K562 (cell line): Measurements from ENCODE around the gene SLC1A2. TPM values are rescaled to one million over a fixed set of nuclear protein-coding genes. Genes with fewer than 3 reads are reported as not detected.

ENCODE experiments used
- ATAC-seq: fragments of 200-7000 bp; cut with Tn5 transposase; 3 replicates; pipeline ENCODE4 v1.9.1; 2020; ENCODE audit warnings: moderate library complexity
- BruUV-seq: library from RNA; stranded (reverse); fragments of 400-500 nt; replicated peaks from 2 replicates; lab custom pipeline; 2021; lab: Mats Ljungman, UMichigan
- CTCF ChIA-PET: fragments of 300-600 bp; formaldehyde crosslinking; extraction: SDS; loops from one replicate; lab custom pipeline; 2021; ENCODE audit warnings: low intra/inter-chr PET ratio; lab: Yijun Ruan, JAX
- POLR2A ChIA-PET: fragments of 300-600, 350-650 bp; sonication (Branson Sonifier 250); formaldehyde crosslinking; extraction: SDS; loops from one replicate; lab custom pipeline; 2021; ENCODE audit warnings: antibody characterized with exemption, inconsistent platforms; lab: Yijun Ruan, JAX
- DNase-seq, 4 experiments: peaks; one replicate each; pipeline versions ENCODE4 v3.0.0 to v3.0.0-alpha.2; 2011 to 2018; ENCODE audit warnings: low spot score in 3 of 4, mixed read lengths in 3 of 4; ENCODE audit errors: extremely low read depth in 1 of 4
- FAIRE-seq: peaks from 2 replicates; lab custom pipeline; 2011; peaks lifted over from hg19 to GRCh38; lab: Jason Lieb, UNC
- H2AFZ ChIP-seq: 2 replicates; pipeline ENCODE4 v1.6.0; 2011; ENCODE audit warnings: low read depth, low read length, control low read depth, inconsistent platforms
- H3K27ac ChIP-seq: fragments of 200-600 bp; 3 replicates; pipeline ENCODE4 v1.8.0; 2011; ENCODE audit warnings: low read depth, mild to moderate bottlenecking, control low read depth, inconsistent platforms, low read length, moderate library complexity, mixed read lengths; ENCODE audit errors: extremely low read depth
- H3K27me3 ChIP-seq, 2 experiments: fragments of 300-600 bp in 1 of 2; 2 replicates in 1 of 2; 3 replicates in 1 of 2; pipeline versions ENCODE4 v1.6.0 to v1.8.0; 2011; ENCODE audit warnings: inconsistent platforms in 2 of 2, low read length in 2 of 2, mild to moderate bottlenecking in 1 of 2, mixed read lengths in 1 of 2, moderate library complexity in 1 of 2; ENCODE audit not compliant: control insufficient read depth in 2 of 2, insufficient read depth in 2 of 2
- H3K36me3 ChIP-seq: fragments of 300-600 bp; 3 replicates; pipeline ENCODE4 v1.8.0; 2011; ENCODE audit warnings: mild to moderate bottlenecking, low read length, inconsistent platforms; ENCODE audit not compliant: control insufficient read depth, insufficient read depth
- H3K4me1 ChIP-seq, 2 experiments: fragments of 200-600 bp in 1 of 2; replicated peaks in 1 of 2; 2 replicates in 1 of 2; 3 replicates in 1 of 2; pipeline versions ENCODE4 v1.5.1 to v1.8.0; 2011; ENCODE audit warnings: inconsistent platforms in 2 of 2, low read length in 2 of 2, mild to moderate bottlenecking in 1 of 2, mixed read lengths in 1 of 2, moderate library complexity in 1 of 2; ENCODE audit not compliant: control insufficient read depth in 2 of 2, insufficient read depth in 2 of 2
- H3K4me2 ChIP-seq: 2 replicates; pipeline ENCODE4 v1.6.1; 2011; ENCODE audit warnings: low read length, control low read depth, inconsistent platforms, mixed read lengths; ENCODE audit not compliant: insufficient read depth
- H3K4me3 ChIP-seq: fragments of 200-600 bp; sonication (generic), shearing (Covaris generic); 2 replicates; pipeline ENCODE4 v1.5.1; 2016; ENCODE audit warnings: control low read depth, inconsistent platforms
- H3K79me2 ChIP-seq: fragments of 200-600 bp; 3 replicates; pipeline ENCODE4 v1.8.0; 2011; ENCODE audit warnings: low read length, inconsistent platforms; ENCODE audit not compliant: control insufficient read depth, insufficient read depth
- H3K9ac ChIP-seq, 2 experiments: 2 replicates each; pipeline versions ENCODE4 v1.6.0 to v1.6.1; 2011; ENCODE audit warnings: low read depth in 2 of 2, low read length in 2 of 2, control low read depth in 1 of 2, inconsistent platforms in 1 of 2, mild to moderate bottlenecking in 1 of 2, mixed read lengths in 1 of 2; ENCODE audit not compliant: insufficient read depth in 1 of 2
- H3K9me1 ChIP-seq: one replicate; pipeline ENCODE4 v1.6.0; 2011; ENCODE audit warnings: inconsistent platforms, mild to moderate bottlenecking, low read length, moderate library complexity; ENCODE audit not compliant: control insufficient read depth, insufficient read depth
- H3K9me3 ChIP-seq: replicated peaks from 2 replicates; pipeline ENCODE4 v1.5.1; 2011; ENCODE audit warnings: low read depth, low read length, inconsistent platforms; ENCODE audit not compliant: control insufficient read depth, insufficient read depth
- H4K20me1 ChIP-seq: replicated peaks from 2 replicates; pipeline ENCODE4 v1.6.1; 2011; ENCODE audit warnings: low read length, inconsistent platforms, mixed read lengths; ENCODE audit not compliant: control insufficient read depth, insufficient read depth
- BACH1 ChIP-seq: fragments of 200-800 bp; sonication (Bioruptor generic); IDR thresholded peaks from 2 replicates; pipeline ENCODE4 v1.6.1; 2016; ENCODE audit warnings: missing genetic modification characterization, missing compliant biosample characterization
- CREBBP ChIP-seq: IDR thresholded peaks from one replicate; pipeline ENCODE4 v1.6.1; 2012; ENCODE audit warnings: low read depth, mild to moderate bottlenecking, control low read depth, inconsistent platforms, low read length
- DDX20 ChIP-seq: fragments of 450-650 bp; IDR thresholded peaks from 2 replicates; pipeline ENCODE4 v1.6.1; 2016; ENCODE audit warnings: missing genetic modification characterization, low read depth, mild to moderate bottlenecking, missing compliant biosample characterization, moderate library complexity
- E2F3 ChIP-seq: fragments of 250-450 bp; sonication (Bioruptor Pico); IDR thresholded peaks from 2 replicates; pipeline ENCODE4 v1.4.0; 2020; ENCODE audit warnings: mild to moderate bottlenecking
- E2F6 ChIP-seq, 2 experiments: IDR thresholded peaks; 2 replicates each; pipeline ENCODE4 v1.6.1; 2011; ENCODE audit warnings: borderline replicate concordance in 1 of 2, control low read depth in 1 of 2, low read depth in 1 of 2, low read length in 1 of 2, mild to moderate bottlenecking in 1 of 2, mixed read lengths in 1 of 2, moderate library complexity in 1 of 2; ENCODE audit not compliant: insufficient read depth in 1 of 2, insufficient read length in 1 of 2, poor library complexity in 1 of 2, severe bottlenecking in 1 of 2; ENCODE audit errors: extremely low read depth in 1 of 2
- GTF2F1 ChIP-seq: IDR thresholded peaks from 2 replicates; pipeline ENCODE4 v1.6.1; 2011; ENCODE audit warnings: low read depth, low read length, improper control_type of control experiment
- HDAC6 ChIP-seq: IDR thresholded peaks from 2 replicates; pipeline ENCODE4 v1.6.1; 2012; ENCODE audit warnings: low read depth, mild to moderate bottlenecking, control low read depth, inconsistent platforms, low read length, moderate library complexity
- HNRNPK ChIP-seq: fragments of 200-400 bp; formaldehyde crosslinking; IDR thresholded peaks from one replicate; pipeline ENCODE4 v1.6.1; 2018; ENCODE audit warnings: mild to moderate bottlenecking, low read depth, low read length; ENCODE audit not compliant: poor library complexity, severe bottlenecking
- PHB ChIP-seq: fragments of 250-450 bp; sonication (Bioruptor Pico); IDR thresholded peaks from 2 replicates; pipeline ENCODE4 v1.5.0; 2021
- PML ChIP-seq: IDR thresholded peaks from 2 replicates; pipeline ENCODE4 v1.6.1; 2012; ENCODE audit warnings: low read length, inconsistent platforms
- RBM34 ChIP-seq: fragments of 200-400 bp; formaldehyde crosslinking; IDR thresholded peaks from 2 replicates; pipeline ENCODE4 v1.6.1; 2018; ENCODE audit warnings: low read length, borderline replicate concordance; ENCODE audit not compliant: insufficient read depth
- SMAD4 ChIP-seq: fragments of 250-450 bp; sonication (Bioruptor Pico); conservative IDR thresholded peaks from 2 replicates; pipeline ENCODE4 v1.8.0; 2021; ENCODE audit warnings: inconsistent platforms, mild to moderate bottlenecking, moderate library complexity
- SNRNP70 ChIP-seq: fragments of 200-400 bp; formaldehyde crosslinking; optimal IDR thresholded peaks from 2 replicates; pipeline ENCODE3; 2017; ENCODE audit warnings: low read depth, low read length
- SP1 ChIP-seq: sonication (generic); formaldehyde crosslinking; IDR thresholded peaks from 2 replicates; pipeline ENCODE4 v1.8.1; 2022; ENCODE audit warnings: mild to moderate bottlenecking, missing genetic modification reagents
- ZBTB33 ChIP-seq: sonication (generic); formaldehyde crosslinking; IDR thresholded peaks from 2 replicates; pipeline ENCODE4 v1.8.1; 2023; ENCODE audit warnings: mild to moderate bottlenecking, missing genetic modification reagents
- ZBTB43 ChIP-seq: sonication (generic); formaldehyde crosslinking; IDR thresholded peaks from 2 replicates; pipeline ENCODE4 v1.8.0; 2023; ENCODE audit warnings: mild to moderate bottlenecking, missing genetic modification reagents
- ZNF23 ChIP-seq: fragments of 250-450 bp; sonication (Bioruptor Pico); IDR thresholded peaks from 2 replicates; pipeline ENCODE4 v1.4.0; 2020; ENCODE audit warnings: mild to moderate bottlenecking
- ZNF253 ChIP-seq: fragments of 250-450 bp; sonication (Bioruptor Pico); conservative IDR thresholded peaks from 2 replicates; pipeline ENCODE4 v1.6.1; 2021; ENCODE audit warnings: mild to moderate bottlenecking
- ZNF655 ChIP-seq: fragments of 250-450 bp; sonication (Bioruptor Pico); IDR thresholded peaks from 2 replicates; pipeline ENCODE4 v1.5.0; 2021
- WGBS: fragments of 100-300 bp; shearing (Covaris generic); methylation state at CpG from one replicate; pipeline ENCODE4 v1.1.6; 2016; ENCODE audit warnings: low coverage, mixed read lengths; ENCODE audit not compliant: insufficient coverage; ENCODE audit errors: missing lambda C conversion rate; 5-methylcytosine and 5-hydroxymethylcytosine counted together
- in situ Hi-C: fragments of 300-500 bp; cut with MboI; formaldehyde crosslinking; loops from 4 replicates; pipeline ENCODE4 v1.15.0; 2018; ENCODE audit warnings: inconsistent platforms, mixed read lengths
- intact Hi-C: fragments of 100-400 bp; cut with micrococcal nuclease; formaldehyde crosslinking; loops from 2 replicates; pipeline ENCODE4 v1.14.2; 2022
- polyA plus RNA-seq, 8 experiments: library from polyadenylated mRNA; depleted of rRNA in 4 of 8; stranded (reverse) in 5 of 8; unstranded in 3 of 8; fragments of >200 nt; fragmentation: Nextera tagmentation in 2 of 8; fragmentation: Illumina TruSeq in 1 of 8; extraction: Ambion mirVana in 2 of 8; extraction: Trizol in 1 of 8; gene quantifications; 2 replicates each; pipeline versions ENCODE4 v1.2.1 to v1.2.3, GENCODE V29; 2011 to 2014; ENCODE audit warnings: inconsistent platforms in 1 of 8, missing spikeins in 1 of 8
- total RNA-seq, 7 experiments: library from RNA; depleted of rRNA in 6 of 7; stranded (reverse); fragments of >200 nt in 6 of 7; fragmentation: Illumina TruSeq in 2 of 7; extraction: Trizol in 2 of 7; gene quantifications; 2 replicates each; pipeline versions ENCODE4 v1.2.1 to v1.2.3, GENCODE V29; 2011 to 2021; ENCODE audit warnings: low replicate concordance in 1 of 7

The SLC1A2 gene
- total and polyA plus RNA-seq, 9 of the 15 experiments (the other 6 are each of a cell fraction or from before 2014, with no cell fraction given) = 0.03 to 0.07 (median 0.04) TPM; not detected in 5

- DNase-seq (no peak), FAIRE-seq (no peak), ATAC-seq (no peak)
- BruUV-seq = no TSS peak
- TF ChIP-seq E2F3 (CRISPR knock-in tag) (no peak), BACH1 (tag) (no peak), HNRNPK (no peak), ZNF253 (CRISPR knock-in tag) (no peak), HDAC6 (no peak), ZNF23 (no peak), ZBTB43 (CRISPR knock-in tag) (no peak), SP1 (CRISPR knock-in tag) (no peak), SNRNP70 (no peak), ZNF655 (no peak), GTF2F1 (no peak), PML (no peak), ZBTB33 (CRISPR knock-in tag) (no peak), RBM34 (no peak), DDX20 (no peak), PHB (CRISPR knock-in tag) (no peak), E2F6 (IDR thresholded peaks at IDR 0.05; ENCODE audit: borderline replicate concordance in 1 of 2, extremely low read depth in 1 of 2, insufficient read depth in 1 of 2, insufficient read length in 1 of 2, low read depth in 1 of 2, low read length in 1 of 2, poor library complexity in 1 of 2, severe bottlenecking in 1 of 2) (no peak), SMAD4 (CRISPR knock-in tag) (no peak), CREBBP (no peak)
- in situ Hi-C loops = no loop called here
- 0% methylated on average over 5 of the region's 5 CpGs for whole genome bisulfite sequencing
- H3K4me2 ChIP-seq = no peak overlapping the region
- H3K36me3 ChIP-seq = no peaks in the 10 kb centered on the region
- no peak overlapping the region for H2AFZ ChIP-seq
- no peaks in the 10 kb centered on the region for H4K20me1 ChIP-seq
- H3K4me1 ChIP-seq = no peaks in the 10 kb centered on the region
- H3K27me3 ChIP-seq = no peaks in the 10 kb centered on the region; a peak in 1 of 5 replicates
- no peak overlapping the region for H3K9ac ChIP-seq
- H3K27ac ChIP-seq = no peak overlapping the region
- ChIA-PET CTCF (no interaction called here), POLR2A (no interaction called here)
- H3K4me3 ChIP-seq = no peak overlapping the region
- H3K9me3 ChIP-seq = no peaks in the 10 kb centered on the region
- H3K79me2 ChIP-seq = no peaks in the 10 kb centered on the region
- H3K9me1 ChIP-seq = no peaks in the 10 kb centered on the region
- intact Hi-C loops = no loop called here
Measured at GRCh38 chr11:35383953-35384352, 35.4 kb downstream of the SLC1A2 start.
